Keratinocyte (primary cell): ENCODE data around the gene MINDY4. TPM values are rescaled to one million over a fixed set of nuclear protein-coding genes. Genes with fewer than 3 reads are reported as not detected.

Source experiments
- DNase-seq: peaks from one replicate; pipeline ENCODE4 v3.0.0-alpha.2; 2011; ENCODE audit warnings: low read depth, missing footprints, low spot score
- FAIRE-seq: peaks from 2 replicates; lab custom pipeline; 2011; peaks lifted over from hg19 to GRCh38; lab: Jason Lieb, UNC
- H2AFZ ChIP-seq: 2 replicates; pipeline ENCODE4 v1.6.0; 2012; ENCODE audit warnings: low read length, control low read depth, inconsistent platforms; ENCODE audit not compliant: control insufficient read depth
- H3K27ac ChIP-seq: 2 replicates; pipeline ENCODE4 v1.5.1; 2011; ENCODE audit warnings: low read length; ENCODE audit not compliant: control insufficient read depth, insufficient read depth
- H3K27me3 ChIP-seq: 3 replicates; pipeline ENCODE4 v1.6.0; 2011; ENCODE audit warnings: low read length; ENCODE audit not compliant: control insufficient read depth, insufficient read depth; ENCODE audit errors: extremely low read depth
- H3K36me3 ChIP-seq, 2 experiments: 2 replicates in 1 of 2; 3 replicates in 1 of 2; pipeline ENCODE4 v1.5.1; 2011; ENCODE audit warnings: low read length in 2 of 2, mild to moderate bottlenecking in 1 of 2; ENCODE audit not compliant: control insufficient read depth in 2 of 2, insufficient read depth in 2 of 2; ENCODE audit errors: extremely low read depth in 1 of 2
- H3K4me1 ChIP-seq: 3 replicates; pipeline ENCODE4 v1.5.1; 2011; ENCODE audit warnings: low read length; ENCODE audit not compliant: control insufficient read depth, insufficient read depth; ENCODE audit errors: extremely low read depth
- H3K4me2 ChIP-seq: 3 replicates; pipeline ENCODE4 v1.6.0; 2011; ENCODE audit warnings: low read depth, low read length; ENCODE audit not compliant: control insufficient read depth, insufficient read depth; ENCODE audit errors: extremely low read depth
- H3K4me3 ChIP-seq, 3 experiments: fragments of 200-600 bp in 1 of 3; sonication (generic) in 1 of 3; 2 replicates in 2 of 3; 3 replicates in 1 of 3; pipeline ENCODE4 v1.5.1; 2011 to 2016; ENCODE audit warnings: low read length in 3 of 3, mild to moderate bottlenecking in 3 of 3, control low read depth in 2 of 3, inconsistent platforms in 1 of 3, low read depth in 1 of 3, mixed read lengths in 1 of 3, mixed run types in 1 of 3, moderate library complexity in 1 of 3; ENCODE audit not compliant: control insufficient read depth in 2 of 3, insufficient read depth in 2 of 3; ENCODE audit errors: extremely low read depth in 1 of 3
- H3K79me2 ChIP-seq: 2 replicates; pipeline ENCODE4 v1.6.0; 2012; ENCODE audit warnings: low read length; ENCODE audit not compliant: control insufficient read depth, insufficient read depth
- H3K9ac ChIP-seq: 3 replicates; pipeline ENCODE4 v1.6.0; 2011; ENCODE audit warnings: low read length; ENCODE audit not compliant: control insufficient read depth, insufficient read depth; ENCODE audit errors: extremely low read depth
- H3K9me1 ChIP-seq: 3 replicates; pipeline ENCODE4 v1.6.0; 2011; ENCODE audit warnings: low read length; ENCODE audit not compliant: control insufficient read depth, insufficient read depth; ENCODE audit errors: extremely low read depth
- H3K9me3 ChIP-seq: 2 replicates; pipeline ENCODE4 v1.5.1; 2012; ENCODE audit warnings: low read depth, low read length; ENCODE audit not compliant: control insufficient read depth
- H4K20me1 ChIP-seq: 3 replicates; pipeline ENCODE4 v1.6.0; 2011; ENCODE audit warnings: low read length; ENCODE audit not compliant: control insufficient read depth, insufficient read depth; ENCODE audit errors: extremely low read depth
- EZH2 ChIP-seq: IDR thresholded peaks from one replicate; pipeline ENCODE4 v1.6.1; 2012; ENCODE audit warnings: inconsistent platforms, mild to moderate bottlenecking, low read length, moderate library complexity
- dilution Hi-C: fragments of 300-500 bp; cut with MboI; formaldehyde crosslinking; loops from one replicate; pipeline ENCODE4 v1.7.0; 2020; ENCODE audit warnings: low sequenced_read_pairs; ENCODE audit not compliant: extremely low pct_ligation_motif_present
- polyA plus RNA-seq, 5 experiments: library from polyadenylated mRNA; depleted of rRNA in 3 of 5; stranded (reverse) in 3 of 5; stranded (forward) in 1 of 5; unstranded in 1 of 5; fragments of >200 nt; gene quantifications; 1 replicate in 1 of 5; 2 replicates in 3 of 5; 3 replicates in 1 of 5; pipeline versions ENCODE4 v1.2.1 to v1.2.3, GENCODE V29; 2011 to 2012; ENCODE audit warnings: missing spikeins in 2 of 5, low read depth in 1 of 5, low replicate concordance in 1 of 5
- TF ChIP-seq, protein P1 (sequence below), 3 experiments: IDR thresholded peaks in 1 of 3; conservative IDR thresholded peaks in 1 of 3; optimal IDR thresholded peaks in 1 of 3; 2 replicates in 2 of 3; 3 replicates in 1 of 3; pipeline versions ENCODE3 to v1.5.1; 2011; ENCODE audit warnings: low read length in 3 of 3, mild to moderate bottlenecking in 3 of 3, moderate library complexity in 2 of 3, control low read depth in 1 of 3, inconsistent platforms in 1 of 3; ENCODE audit not compliant: insufficient read depth in 2 of 3; ENCODE audit errors: extremely low read depth in 1 of 3

Gene MINDY4
- polyA plus RNA-seq, 1 donor (not counting 4 experiments of a cell fraction or from before 2014, with no cell fraction given), result 1.5 TPM

DNA sequence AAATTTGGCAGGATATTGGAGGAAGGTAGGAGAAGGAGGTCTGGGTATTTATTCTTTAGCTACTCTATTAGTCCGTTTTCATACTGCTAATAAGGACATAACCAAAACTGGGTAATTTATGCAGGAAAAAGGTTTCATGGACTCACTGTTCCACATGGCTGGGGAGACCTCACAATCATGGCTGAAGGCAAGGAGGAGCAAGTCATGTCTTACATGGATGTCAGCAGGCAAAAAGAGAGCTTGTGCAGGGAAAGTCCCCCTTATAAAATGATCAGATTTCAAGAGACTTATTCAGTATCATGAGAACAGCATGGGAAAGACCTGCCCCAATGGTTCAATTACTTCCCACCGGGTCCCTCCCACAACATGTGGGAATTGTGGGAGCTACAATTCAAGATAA is 21.2 kb upstream of the MINDY4 start:
- H2AFZ ChIP-seq, result no peak overlapping the region

DNA sequence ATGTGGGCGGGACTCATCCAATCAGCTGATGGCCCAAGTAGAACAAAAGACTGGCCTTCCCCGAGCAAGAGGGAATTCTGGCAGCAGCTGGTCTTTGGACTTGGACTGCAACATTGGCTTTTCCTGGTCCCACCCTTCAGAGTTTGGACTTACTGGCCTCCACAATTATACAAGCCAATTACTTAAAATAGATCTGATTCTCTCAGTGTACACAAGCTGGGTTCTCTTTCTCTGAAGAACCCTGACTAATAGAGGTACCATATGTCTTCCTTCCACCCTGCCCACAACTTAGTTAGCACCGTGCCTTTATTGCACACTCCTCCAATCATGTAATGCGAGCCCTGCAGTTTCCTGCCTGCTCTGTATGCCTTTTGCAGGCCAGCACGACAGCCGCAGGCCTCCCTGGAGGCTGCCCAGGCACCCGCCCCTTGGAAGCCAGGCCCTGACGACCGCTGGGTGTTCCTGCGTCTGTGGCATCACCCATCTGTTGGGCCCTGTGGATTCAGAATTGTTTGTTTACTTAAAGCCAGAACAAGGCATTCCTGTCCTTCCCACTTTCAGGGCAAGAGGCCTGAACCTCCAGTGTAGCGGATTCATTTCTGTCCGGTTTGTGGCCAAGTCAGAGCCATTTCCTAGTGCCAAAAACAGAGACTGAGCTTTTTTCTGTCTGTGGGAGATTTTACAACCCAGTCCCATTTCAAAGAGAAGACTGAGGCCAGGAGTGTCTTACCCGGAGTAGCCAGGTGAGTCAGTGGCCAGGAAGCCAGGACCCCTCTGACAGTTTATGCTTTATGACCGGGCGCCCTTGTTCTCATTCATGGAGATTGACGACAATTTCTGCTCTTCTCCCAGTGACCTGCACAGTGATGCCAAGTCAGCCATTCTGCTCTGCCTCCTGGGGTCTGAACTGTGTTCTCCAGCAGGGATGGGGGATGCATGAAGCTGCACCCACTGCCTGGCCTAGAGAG is 20.2 kb upstream of the MINDY4 start:
- H3K27ac ChIP-seq, result no peak overlapping the region
- H3K27me3 ChIP-seq, result no peaks in the 10 kb centered on the region
- no peak overlapping the region for H3K9ac ChIP-seq

More for the DNA sequence above, 21.2 kb upstream of the MINDY4 start:
- H3K4me2 ChIP-seq, result no peak overlapping the region
- H3K27me3 ChIP-seq, result no peaks in the 10 kb centered on the region
- DNase-seq, result no peak
- H4K20me1 ChIP-seq, result no peaks in the 10 kb centered on the region
- no peaks in the 10 kb centered on the region for H3K9me1 ChIP-seq
- H3K9me3 ChIP-seq, result no peaks in the 10 kb centered on the region
- H3K79me2 ChIP-seq, result no peaks in the 10 kb centered on the region
- dilution Hi-C loops, result no loop called here
- no peak for FAIRE-seq
- H3K36me3 ChIP-seq, result no peaks in the 10 kb centered on the region
- H3K27ac ChIP-seq, result no peak overlapping the region
- no peak overlapping the region for H3K9ac ChIP-seq
- H3K4me3 ChIP-seq, result no peak overlapping the region
- TF ChIP-seq, protein P1, sequence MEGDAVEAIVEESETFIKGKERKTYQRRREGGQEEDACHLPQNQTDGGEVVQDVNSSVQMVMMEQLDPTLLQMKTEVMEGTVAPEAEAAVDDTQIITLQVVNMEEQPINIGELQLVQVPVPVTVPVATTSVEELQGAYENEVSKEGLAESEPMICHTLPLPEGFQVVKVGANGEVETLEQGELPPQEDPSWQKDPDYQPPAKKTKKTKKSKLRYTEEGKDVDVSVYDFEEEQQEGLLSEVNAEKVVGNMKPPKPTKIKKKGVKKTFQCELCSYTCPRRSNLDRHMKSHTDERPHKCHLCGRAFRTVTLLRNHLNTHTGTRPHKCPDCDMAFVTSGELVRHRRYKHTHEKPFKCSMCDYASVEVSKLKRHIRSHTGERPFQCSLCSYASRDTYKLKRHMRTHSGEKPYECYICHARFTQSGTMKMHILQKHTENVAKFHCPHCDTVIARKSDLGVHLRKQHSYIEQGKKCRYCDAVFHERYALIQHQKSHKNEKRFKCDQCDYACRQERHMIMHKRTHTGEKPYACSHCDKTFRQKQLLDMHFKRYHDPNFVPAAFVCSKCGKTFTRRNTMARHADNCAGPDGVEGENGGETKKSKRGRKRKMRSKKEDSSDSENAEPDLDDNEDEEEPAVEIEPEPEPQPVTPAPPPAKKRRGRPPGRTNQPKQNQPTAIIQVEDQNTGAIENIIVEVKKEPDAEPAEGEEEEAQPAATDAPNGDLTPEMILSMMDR (optimal IDR thresholded peaks at IDR 0.05 in 1 of 3, IDR thresholded peaks at IDR 0.05 in 1 of 3, conservative IDR thresholded peaks at IDR 0.05 in 1 of 3; ENCODE audit: extremely low read depth in 1 of 3, insufficient read depth in 2 of 3, low read length in 3 of 3), result no peak
- TF ChIP-seq EZH2, result no peak
- H3K4me1 ChIP-seq, result no peaks in the 10 kb centered on the region

More for the DNA sequence above, 20.2 kb upstream of the MINDY4 start:
- Histone ChIP-seq H3K9me3 (no peaks in the 10 kb centered on the region), H3K4me2 (no peak overlapping the region), H4K20me1 (no peaks in the 10 kb centered on the region), H3K4me3 (no peak overlapping the region), H3K4me1 (no peaks in the 10 kb centered on the region), H3K9me1 (no peaks in the 10 kb centered on the region), H3K79me2 (no peaks in the 10 kb centered on the region), H2AFZ (no peak overlapping the region), H3K36me3 (no peaks in the 10 kb centered on the region)
- DNase-seq (no peak), FAIRE-seq (no peak)
- dilution Hi-C loops, result no loop called here
- TF ChIP-seq, protein P1 (optimal IDR thresholded peaks at IDR 0.05 in 1 of 3, IDR thresholded peaks at IDR 0.05 in 1 of 3, conservative IDR thresholded peaks at IDR 0.05 in 1 of 3; ENCODE audit: extremely low read depth in 1 of 3, insufficient read depth in 2 of 3, low read length in 3 of 3), result no peak
- no peak for TF ChIP-seq EZH2
